Measurements from ENCODE around the gene PDZD8. TPM values are rescaled to one million over a fixed set of nuclear protein-coding genes. Genes with fewer than 3 reads are reported as not detected.

The PDZD8 gene
- total and polyA plus RNA-seq, 8 donors: 3.5 to 60.5 (median 15.4) TPM

DNA sequence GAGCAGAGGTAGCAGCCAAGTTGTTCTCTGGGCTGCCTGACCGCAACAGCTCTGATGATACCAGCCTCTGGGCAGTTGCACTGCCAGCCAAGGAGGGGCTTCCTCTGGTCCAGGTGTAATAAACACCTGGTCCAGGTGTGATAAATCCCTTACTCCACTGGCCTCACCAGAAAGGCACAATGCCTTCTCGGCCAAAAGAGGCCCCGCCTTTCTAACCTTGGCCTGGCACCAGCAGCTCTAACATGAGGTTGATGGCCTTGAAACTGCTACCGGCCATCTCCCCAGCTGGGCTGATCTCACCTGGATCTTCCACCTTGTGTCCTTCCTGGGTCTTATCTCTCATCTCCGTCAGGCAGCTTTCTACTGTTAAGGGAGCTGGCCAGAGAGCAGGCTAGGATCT, 45.5 kb upstream of the PDZD8 start:
- intact Hi-C loops (cut with DNase I; ENCODE audit: low total_unique reads): no loop called here
- H3K4me3 ChIP-seq: no peak overlapping the region
- peaks cover 0 to 8% (median 5%) of the 10 kb centered on the region in 4 donors for H3K9me3 ChIP-seq
- 88 to 95% (median 91%) methylated on average over 4 to 5 of the region's 5 CpGs for WGBS, 5 donors
- no peak for DNase-seq
- no peak overlapping the region for H3K27ac ChIP-seq
- no peaks in the 10 kb centered on the region for H3K27me3 ChIP-seq
- TF ChIP-seq, protein P1, sequence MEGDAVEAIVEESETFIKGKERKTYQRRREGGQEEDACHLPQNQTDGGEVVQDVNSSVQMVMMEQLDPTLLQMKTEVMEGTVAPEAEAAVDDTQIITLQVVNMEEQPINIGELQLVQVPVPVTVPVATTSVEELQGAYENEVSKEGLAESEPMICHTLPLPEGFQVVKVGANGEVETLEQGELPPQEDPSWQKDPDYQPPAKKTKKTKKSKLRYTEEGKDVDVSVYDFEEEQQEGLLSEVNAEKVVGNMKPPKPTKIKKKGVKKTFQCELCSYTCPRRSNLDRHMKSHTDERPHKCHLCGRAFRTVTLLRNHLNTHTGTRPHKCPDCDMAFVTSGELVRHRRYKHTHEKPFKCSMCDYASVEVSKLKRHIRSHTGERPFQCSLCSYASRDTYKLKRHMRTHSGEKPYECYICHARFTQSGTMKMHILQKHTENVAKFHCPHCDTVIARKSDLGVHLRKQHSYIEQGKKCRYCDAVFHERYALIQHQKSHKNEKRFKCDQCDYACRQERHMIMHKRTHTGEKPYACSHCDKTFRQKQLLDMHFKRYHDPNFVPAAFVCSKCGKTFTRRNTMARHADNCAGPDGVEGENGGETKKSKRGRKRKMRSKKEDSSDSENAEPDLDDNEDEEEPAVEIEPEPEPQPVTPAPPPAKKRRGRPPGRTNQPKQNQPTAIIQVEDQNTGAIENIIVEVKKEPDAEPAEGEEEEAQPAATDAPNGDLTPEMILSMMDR (IDR thresholded peaks at IDR 0.05): no peak
- TF ChIP-seq POLR2A (IDR thresholded peaks at IDR 0.05) (no peak), EP300 (IDR thresholded peaks at IDR 0.05) (no peak), POLR2AphosphoS5 (IDR thresholded peaks at IDR 0.05) (no peak)
- H3K36me3 ChIP-seq: no peaks in the 10 kb centered on the region
- H3K4me1 ChIP-seq: no peaks in the 10 kb centered on the region

DNA sequence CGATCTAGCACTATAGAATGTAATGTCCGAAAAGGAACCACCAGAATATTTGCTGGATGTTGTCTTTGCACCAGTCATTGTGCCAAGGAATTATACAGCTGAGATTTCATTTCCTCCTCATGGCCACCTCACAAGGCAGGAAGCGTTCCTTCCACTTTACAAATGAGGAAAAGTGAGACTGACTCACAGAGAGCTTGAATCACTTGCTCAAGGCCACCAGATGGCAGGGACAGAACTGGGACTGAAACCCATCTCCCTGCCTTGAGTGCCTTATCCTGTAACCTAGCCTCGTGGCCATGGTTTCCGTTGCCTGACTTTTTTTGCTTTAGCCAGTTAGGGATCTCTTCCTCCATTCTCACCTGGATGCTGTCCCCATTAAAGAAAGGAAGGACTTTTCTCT, 44.7 kb upstream of the PDZD8 start:
- no peak overlapping the region for H3K27ac ChIP-seq
- DNase-seq: no peak
- TF ChIP-seq POLR2A (IDR thresholded peaks at IDR 0.05) (no peak), EP300 (IDR thresholded peaks at IDR 0.05) (no peak), POLR2AphosphoS5 (IDR thresholded peaks at IDR 0.05) (no peak)
- TF ChIP-seq, protein P1 (IDR thresholded peaks at IDR 0.05): no peak
- peaks cover 0 to 8% (median 5%) of the 10 kb centered on the region in 4 donors for H3K9me3 ChIP-seq
- WGBS, 5 donors: 73 to 86% (median 77%) methylated on average over 5 of the region's 5 CpGs
- no peaks in the 10 kb centered on the region for H3K27me3 ChIP-seq
- no peaks in the 10 kb centered on the region for H3K4me1 ChIP-seq
- no peak overlapping the region for H3K4me3 ChIP-seq
- H3K36me3 ChIP-seq: no peaks in the 10 kb centered on the region
- intact Hi-C loops (cut with DNase I; ENCODE audit: low total_unique reads): no loop called here

DNA sequence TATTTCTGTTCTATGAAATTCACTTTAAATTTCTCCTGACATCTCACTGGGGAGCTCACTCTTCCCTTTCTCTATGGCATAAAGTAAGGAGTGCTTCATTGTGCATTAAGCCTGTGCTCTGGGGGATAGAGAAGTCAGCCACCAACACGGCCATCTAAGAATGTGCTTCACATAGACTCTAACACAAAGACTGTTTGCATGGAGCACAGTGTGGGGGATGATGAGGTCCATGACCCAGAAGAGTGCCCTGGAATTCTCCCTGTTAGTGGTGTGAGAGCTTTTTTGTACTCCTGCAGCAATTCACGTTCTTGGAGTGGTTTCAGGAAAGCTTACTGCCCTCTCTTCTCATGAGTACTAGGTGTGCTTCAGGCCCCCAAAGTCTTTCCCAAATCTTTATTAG, 43.9 kb upstream of the PDZD8 start:
- no peak overlapping the region for H3K4me3 ChIP-seq
- no peaks in the 10 kb centered on the region for H3K36me3 ChIP-seq
- no peak overlapping the region for H3K27ac ChIP-seq
- intact Hi-C loops (cut with DNase I; ENCODE audit: low total_unique reads): no loop called here
- no peaks in the 10 kb centered on the region for H3K4me1 ChIP-seq
- TF ChIP-seq POLR2AphosphoS5 (IDR thresholded peaks at IDR 0.05) (no peak), POLR2A (IDR thresholded peaks at IDR 0.05) (no peak), EP300 (IDR thresholded peaks at IDR 0.05) (no peak)
- TF ChIP-seq, protein P1 (IDR thresholded peaks at IDR 0.05): no peak
- H3K27me3 ChIP-seq: no peaks in the 10 kb centered on the region
- 66 to 91% (median 77%) methylated on average over 2 of the region's 2 CpGs for WGBS, 5 donors
- H3K9me3 ChIP-seq: peaks cover 0 to 8% (median 5%) of the 10 kb centered on the region in 4 donors
- no peak for DNase-seq

DNA sequence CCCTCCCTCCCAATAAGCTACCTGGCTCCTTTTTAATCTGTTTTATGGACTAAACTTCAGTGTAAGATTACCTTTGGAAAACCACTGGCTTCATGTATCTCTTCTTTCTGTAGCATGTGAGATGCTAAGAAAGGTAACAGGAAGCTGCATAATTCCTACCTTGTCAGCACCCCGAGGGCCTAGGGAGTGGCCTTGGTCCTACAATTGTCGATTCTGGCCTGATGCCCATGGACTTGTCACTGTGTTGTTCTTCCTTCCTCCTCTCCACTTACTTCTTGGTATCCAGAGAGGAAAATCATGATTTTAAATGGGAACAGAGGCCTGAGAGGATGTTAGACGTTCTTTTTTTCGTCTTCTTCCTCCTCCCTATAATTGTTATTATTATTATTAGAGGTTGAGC, 42.9 kb upstream of the PDZD8 start:
- no peak for DNase-seq
- Histone ChIP-seq H3K4me3 (no peak overlapping the region), H3K4me1 (no peaks in the 10 kb centered on the region), H3K36me3 (no peaks in the 10 kb centered on the region), H3K27ac (no peak overlapping the region), H3K27me3 (no peaks in the 10 kb centered on the region), H3K9me3 (peaks cover 0 to 8% (median 5%) of the 10 kb centered on the region in 4 donors)
- 50 to 67% (median 62%) methylated on average over 4 of the region's 4 CpGs for WGBS, 5 donors
- TF ChIP-seq POLR2A (IDR thresholded peaks at IDR 0.05) (no peak), POLR2AphosphoS5 (IDR thresholded peaks at IDR 0.05) (no peak), EP300 (IDR thresholded peaks at IDR 0.05) (no peak)
- TF ChIP-seq, protein P1 (IDR thresholded peaks at IDR 0.05): no peak
- intact Hi-C loops (cut with DNase I; ENCODE audit: low total_unique reads): no loop called here
